PFSK-1 (cell line): ENCODE data around the gene NKTR.

ENCODE experiments used
- SIN3A ChIP-seq: IDR thresholded peaks from 2 replicates; pipeline ENCODE4 v1.6.1; 2012; ENCODE audit warnings: mild to moderate bottlenecking, low read length, moderate library complexity, borderline replicate concordance; ENCODE audit not compliant: insufficient read depth
- TAF1 ChIP-seq: IDR thresholded peaks from 2 replicates; pipeline ENCODE4 v1.6.1; 2012; ENCODE audit warnings: low read length, control low read depth, borderline replicate concordance; ENCODE audit not compliant: insufficient read depth

- TF ChIP-seq SIN3A = no peak
- TF ChIP-seq TAF1 = no peak
Measured at GRCh38 chr3:42588625-42589024, 11.9 kb upstream of the NKTR start.
